ENCODE results near the gene ANXA11. TPM values are rescaled to one million over a fixed set of nuclear protein-coding genes. Genes with fewer than 3 reads are reported as not detected.

The ANXA11 gene
- total and polyA plus RNA-seq, 9 of the 15 experiments (the other 6 are each of a cell fraction or from before 2014, with no cell fraction given) = 43.6 to 212 (median 109) TPM

GRCh38 chr10:80210259-80210658, 4.9 kb upstream of the ANXA11 start:
- in situ Hi-C loops (cut with MboI) = loop anchor here (5.0 kb wide), 1 partner anchor 58 kb away; no protein-coding TSS in a partner anchor
- peak; percentile 67 for FAIRE-seq

More at GRCh38 chr10:80210259-80210658, 4.9 kb upstream of the ANXA11 start:
- no peak overlapping the region for H3K4me3 ChIP-seq
- 49% methylated on average over 4 of the region's 4 CpGs for WGBS (ENCODE audit: insufficient coverage, low coverage, missing lambda C conversion rate)
- DNase-seq (ENCODE audit: extremely low read depth in 1 of 4, low spot score in 3 of 4) = peak in 1 of 4 experiments; percentile 6
- peaks cover 17 to 28% of the 10 kb centered on the region in 2 experiments for H3K4me1 ChIP-seq (replicated peaks in 1 of 2; ENCODE audit: control insufficient read depth in 2 of 2, insufficient read depth in 2 of 2, low read length in 2 of 2)
- no peak overlapping the region for H3K9ac ChIP-seq (ENCODE audit: insufficient read depth in 1 of 2, low read depth in 2 of 2, low read length in 2 of 2)
- no peak for TF ChIP-seq ZFP1 (CRISPR knock-in tag; IDR thresholded peaks at IDR 0.05)
- TF ChIP-seq MEIS2 (IDR thresholded peaks at IDR 0.05; ENCODE audit: partially characterized antibody) = peak; percentile 60
- no peak for TF ChIP-seq TRIM24 (IDR thresholded peaks at IDR 0.05)
- TF ChIP-seq ZBTB2 (IDR thresholded peaks at IDR 0.05) = no peak
- peak; percentile 28; the same call in 1 of the 2 replicates for TF ChIP-seq PKNOX1 (IDR thresholded peaks at IDR 0.05)
- TF ChIP-seq PBX2 (CRISPR knock-in tag; IDR thresholded peaks at IDR 0.05; ENCODE audit: low read depth) = no peak
- peak; percentile 64; the same call in 1 of the 2 replicates for TF ChIP-seq PBX2 (tag; conservative IDR thresholded peaks at IDR 0.05; ENCODE audit: low read depth)
- intact Hi-C loops (cut with micrococcal nuclease) = no loop called here
- no peak for ATAC-seq
- peaks cover 9% of the 10 kb centered on the region for H3K79me2 ChIP-seq (ENCODE audit: control insufficient read depth, insufficient read depth, low read length)
- CTCF ChIA-PET (ENCODE audit: low intra/inter-chr PET ratio) = no interaction called here
- H4K20me1 ChIP-seq (replicated peaks; ENCODE audit: control insufficient read depth, insufficient read depth, low read length) = no peaks in the 10 kb centered on the region; the same call in 1 of the 2 replicates
- H3K9me1 ChIP-seq (ENCODE audit: control insufficient read depth, insufficient read depth, low read length) = no peaks in the 10 kb centered on the region
- no peak overlapping the region for H3K4me2 ChIP-seq (ENCODE audit: insufficient read depth, low read length)
- H3K36me3 ChIP-seq (ENCODE audit: control insufficient read depth, insufficient read depth, low read length) = no peaks in the 10 kb centered on the region
- no peaks in the 10 kb centered on the region for H3K27me3 ChIP-seq (ENCODE audit: control insufficient read depth in 2 of 2, insufficient read depth in 2 of 2, low read length in 2 of 2)
- POLR2A ChIA-PET = no interaction called here
- no peak overlapping the region for H2AFZ ChIP-seq (ENCODE audit: low read depth, low read length)
- BruUV-seq (replicated peaks) = no TSS peak
- H3K9me3 ChIP-seq (replicated peaks; ENCODE audit: control insufficient read depth, insufficient read depth, low read depth, low read length) = no peaks in the 10 kb centered on the region
- no peak overlapping the region for H3K27ac ChIP-seq (ENCODE audit: extremely low read depth, low read depth, low read length)

Measured in K562 (cell line).